ENCODE results near the gene RPLP2. TPM values are rescaled to one million over a fixed set of nuclear protein-coding genes. Genes with fewer than 3 reads are reported as not detected.
A peak's percentile ranks its signal among the peaks of the same experiment; 100 is the strongest.

RPLP2 gene
- total RNA-seq, 1 donor from 2014 or later = 663 TPM

GRCh38 chr11:839875-840617 is 30.3 kb downstream of the RPLP2 start:
- H3K4me3 ChIP-seq (ENCODE audit: low read depth, low read length) = peak overlapping the region; percentile 98
- TF ChIP-seq CTCF (conservative IDR thresholded peaks at IDR 0.05; ENCODE audit: low read depth, low read length) = peak; percentile 50
- DNase-seq (ENCODE audit: low read depth) = no peak

GRCh38 chr11:841981-842369 is 32.2 kb downstream of the RPLP2 start:
- DNase-seq (ENCODE audit: low read depth) = no peak
- H3K4me3 ChIP-seq (ENCODE audit: low read depth, low read length) = peak overlapping the region; percentile 98
- TF ChIP-seq CTCF (conservative IDR thresholded peaks at IDR 0.05; ENCODE audit: low read depth, low read length) = no peak

GRCh38 chr11:842370-843002 is 32.7 kb downstream of the RPLP2 start, which contains the start of the genes POLR2L and TSPAN4:
Gene POLR2L, minus strand, starts transcription at chr11:842529. Its CDS starts 21 bp downstream, at chr11:842508.
Gene TSPAN4, plus strand, starts transcription at chr11:842852. Its CDS starts 7,453 bp downstream, at chr11:850305.
- DNase-seq (ENCODE audit: low read depth) = no peak
- no peak for TF ChIP-seq CTCF (conservative IDR thresholded peaks at IDR 0.05; ENCODE audit: low read depth, low read length)
- peak within 1 kb of the TSS; percentile 98 for H3K4me3 ChIP-seq (ENCODE audit: low read depth, low read length)

- no peak for TF ChIP-seq CTCF (conservative IDR thresholded peaks at IDR 0.05; ENCODE audit: low read depth, low read length)
- H3K4me3 ChIP-seq (ENCODE audit: low read depth, low read length) = peak overlapping the region; percentile 98
- DNase-seq (ENCODE audit: low read depth) = no peak
These were observed 33.4 kb downstream of the RPLP2 start for GRCh38 chr11:843086-843734.

- H3K4me3 ChIP-seq (ENCODE audit: low read depth, low read length) = peak overlapping the region; percentile 98
- TF ChIP-seq CTCF (conservative IDR thresholded peaks at IDR 0.05; ENCODE audit: low read depth, low read length) = no peak
- DNase-seq (ENCODE audit: low read depth) = no peak
These were observed 34.3 kb downstream of the RPLP2 start for GRCh38 chr11:843818-844692.
